Measurements from ENCODE around the gene PLIN5.

Gene PLIN5

GRCh38 chr19:4492337-4493103, 42.5 kb downstream of the PLIN5 start:
- DNase-seq (ENCODE audit: low read depth in 4 of 4, low spot score in 1 of 4), result no peak

GRCh38 chr19:4491446-4491845, 43.6 kb downstream of the PLIN5 start:
- no peak for DNase-seq (ENCODE audit: low read depth in 4 of 4, low spot score in 1 of 4)

GRCh38 chr19:4488496-4488895, 46.5 kb downstream of the PLIN5 start:
- DNase-seq (ENCODE audit: low read depth in 4 of 4, low spot score in 1 of 4), result no peak

GRCh38 chr19:4487572-4487971, 47.5 kb downstream of the PLIN5 start:
- no peak for DNase-seq (ENCODE audit: low read depth in 4 of 4, low spot score in 1 of 4)

GRCh38 chr19:4483385-4483784, 51.6 kb downstream of the PLIN5 start:
- DNase-seq (ENCODE audit: low read depth in 4 of 4, low spot score in 1 of 4), result no peak

GRCh38 chr19:4482721-4483364, 52.2 kb downstream of the PLIN5 start:
- DNase-seq (ENCODE audit: low read depth in 4 of 4, low spot score in 1 of 4), result no peak

- no peak for DNase-seq (ENCODE audit: low read depth in 4 of 4, low spot score in 1 of 4)
These were observed 57.8 kb downstream of the PLIN5 start for GRCh38 chr19:4477034-4477801.

- no peak for DNase-seq (ENCODE audit: low read depth in 4 of 4, low spot score in 1 of 4)
These were observed 60.5 kb downstream of the PLIN5 start for GRCh38 chr19:4474514-4475022.

GRCh38 chr19:4473763-4474513, 61.1 kb downstream of the PLIN5 start:
- no peak for DNase-seq (ENCODE audit: low read depth in 4 of 4, low spot score in 1 of 4)

- no peak for DNase-seq (ENCODE audit: low read depth in 4 of 4, low spot score in 1 of 4)
These were observed 61.8 kb downstream of the PLIN5 start for GRCh38 chr19:4473011-4473762.
